ENCODE measurements around the gene KLHL6.

Gene KLHL6

GRCh38 chr3:183437666-183438564 is 117.6 kb downstream of the KLHL6 start:
- no peaks in the 10 kb centered on the region for H3K36me3 ChIP-seq (ENCODE audit: insufficient read depth, low read length)
- H3K9me3 ChIP-seq (ENCODE audit: control insufficient read depth, insufficient read depth, low read length): 0 out of 2 replicates have a peak, but pooled peaks cover 1% of the 10 kb centered on the region
- H3K4me1 ChIP-seq (ENCODE audit: insufficient read depth, low read length): peaks cover 16% of the 10 kb centered on the region; the same call in 1 of the 2 replicates
- H3K9ac ChIP-seq (ENCODE audit: low read depth, low read length): no peak overlapping the region

All from ES-I3 (cell line).